ENCODE measurements around the gene CDK13. TPM values are rescaled to one million over a fixed set of nuclear protein-coding genes. Genes with fewer than 3 reads are reported as not detected.

The CDK13 gene
- total RNA-seq, 1 experiment from 2014 or later = 39.2 TPM

GRCh38 chr7:39927018-39927417 lies 23.0 kb upstream of the CDK13 start:
- no peak for DNase-seq (ENCODE audit: low spot score)
- H3K36me3 Mint-ChIP-seq = no peaks in the 10 kb centered on the region
- ChIA-PET POLR2A (no interaction called here), CTCF (no interaction called here)
- H3K4me1 Mint-ChIP-seq = peaks cover 12% of the 10 kb centered on the region
- H3K27ac Mint-ChIP-seq = no peak overlapping the region
- H3K9me3 Mint-ChIP-seq = no peaks in the 10 kb centered on the region
- no peak overlapping the region for H3K4me3 Mint-ChIP-seq
- no peaks in the 10 kb centered on the region for H3K27me3 Mint-ChIP-seq (ENCODE audit: low read depth)
- no peak for ATAC-seq
- TF ChIP-seq GRHL2 (CRISPR knock-in tag; IDR thresholded peaks at IDR 0.05; ENCODE audit: insufficient replicate concordance, severe bottlenecking) (no peak), HMGA2 (CRISPR knock-in tag; IDR thresholded peaks at IDR 0.05) (no peak), ZSCAN18 (CRISPR knock-in tag; IDR thresholded peaks at IDR 0.05) (no peak), ZNF263 (CRISPR knock-in tag; IDR thresholded peaks at IDR 0.05; ENCODE audit: low read depth) (no peak), KAT7 (CRISPR knock-in tag; IDR thresholded peaks at IDR 0.05; ENCODE audit: borderline replicate concordance) (no peak), SOX15 (CRISPR knock-in tag; IDR thresholded peaks at IDR 0.05) (no peak), CREM (CRISPR knock-in tag; IDR thresholded peaks at IDR 0.05) (no peak), ETV6 (CRISPR knock-in tag; IDR thresholded peaks at IDR 0.05) (no peak), EMX1 (CRISPR knock-in tag; IDR thresholded peaks at IDR 0.05) (no peak), NR3C1 (CRISPR knock-in tag; conservative IDR thresholded peaks at IDR 0.05; ENCODE audit: low read depth) (no peak), NFYB (CRISPR knock-in tag; conservative IDR thresholded peaks at IDR 0.05; ENCODE audit: low read depth) (no peak)
- TF ChIP-seq, protein P1, sequence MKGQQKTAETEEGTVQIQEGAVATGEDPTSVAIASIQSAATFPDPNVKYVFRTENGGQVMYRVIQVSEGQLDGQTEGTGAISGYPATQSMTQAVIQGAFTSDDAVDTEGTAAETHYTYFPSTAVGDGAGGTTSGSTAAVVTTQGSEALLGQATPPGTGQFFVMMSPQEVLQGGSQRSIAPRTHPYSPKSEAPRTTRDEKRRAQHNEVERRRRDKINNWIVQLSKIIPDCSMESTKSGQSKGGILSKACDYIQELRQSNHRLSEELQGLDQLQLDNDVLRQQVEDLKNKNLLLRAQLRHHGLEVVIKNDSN (CRISPR knock-in tag; IDR thresholded peaks at IDR 0.05) = no peak
- TF ChIP-seq, protein P2, sequence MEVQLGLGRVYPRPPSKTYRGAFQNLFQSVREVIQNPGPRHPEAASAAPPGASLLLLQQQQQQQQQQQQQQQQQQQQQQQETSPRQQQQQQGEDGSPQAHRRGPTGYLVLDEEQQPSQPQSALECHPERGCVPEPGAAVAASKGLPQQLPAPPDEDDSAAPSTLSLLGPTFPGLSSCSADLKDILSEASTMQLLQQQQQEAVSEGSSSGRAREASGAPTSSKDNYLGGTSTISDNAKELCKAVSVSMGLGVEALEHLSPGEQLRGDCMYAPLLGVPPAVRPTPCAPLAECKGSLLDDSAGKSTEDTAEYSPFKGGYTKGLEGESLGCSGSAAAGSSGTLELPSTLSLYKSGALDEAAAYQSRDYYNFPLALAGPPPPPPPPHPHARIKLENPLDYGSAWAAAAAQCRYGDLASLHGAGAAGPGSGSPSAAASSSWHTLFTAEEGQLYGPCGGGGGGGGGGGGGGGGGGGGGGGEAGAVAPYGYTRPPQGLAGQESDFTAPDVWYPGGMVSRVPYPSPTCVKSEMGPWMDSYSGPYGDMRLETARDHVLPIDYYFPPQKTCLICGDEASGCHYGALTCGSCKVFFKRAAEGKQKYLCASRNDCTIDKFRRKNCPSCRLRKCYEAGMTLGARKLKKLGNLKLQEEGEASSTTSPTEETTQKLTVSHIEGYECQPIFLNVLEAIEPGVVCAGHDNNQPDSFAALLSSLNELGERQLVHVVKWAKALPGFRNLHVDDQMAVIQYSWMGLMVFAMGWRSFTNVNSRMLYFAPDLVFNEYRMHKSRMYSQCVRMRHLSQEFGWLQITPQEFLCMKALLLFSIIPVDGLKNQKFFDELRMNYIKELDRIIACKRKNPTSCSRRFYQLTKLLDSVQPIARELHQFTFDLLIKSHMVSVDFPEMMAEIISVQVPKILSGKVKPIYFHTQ (CRISPR knock-in tag; IDR thresholded peaks at IDR 0.05) = no peak
- TF ChIP-seq, protein P3, sequence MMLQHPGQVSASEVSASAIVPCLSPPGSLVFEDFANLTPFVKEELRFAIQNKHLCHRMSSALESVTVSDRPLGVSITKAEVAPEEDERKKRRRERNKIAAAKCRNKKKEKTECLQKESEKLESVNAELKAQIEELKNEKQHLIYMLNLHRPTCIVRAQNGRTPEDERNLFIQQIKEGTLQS (CRISPR knock-in tag; conservative IDR thresholded peaks at IDR 0.05) = no peak
- TF ChIP-seq, protein P4, sequence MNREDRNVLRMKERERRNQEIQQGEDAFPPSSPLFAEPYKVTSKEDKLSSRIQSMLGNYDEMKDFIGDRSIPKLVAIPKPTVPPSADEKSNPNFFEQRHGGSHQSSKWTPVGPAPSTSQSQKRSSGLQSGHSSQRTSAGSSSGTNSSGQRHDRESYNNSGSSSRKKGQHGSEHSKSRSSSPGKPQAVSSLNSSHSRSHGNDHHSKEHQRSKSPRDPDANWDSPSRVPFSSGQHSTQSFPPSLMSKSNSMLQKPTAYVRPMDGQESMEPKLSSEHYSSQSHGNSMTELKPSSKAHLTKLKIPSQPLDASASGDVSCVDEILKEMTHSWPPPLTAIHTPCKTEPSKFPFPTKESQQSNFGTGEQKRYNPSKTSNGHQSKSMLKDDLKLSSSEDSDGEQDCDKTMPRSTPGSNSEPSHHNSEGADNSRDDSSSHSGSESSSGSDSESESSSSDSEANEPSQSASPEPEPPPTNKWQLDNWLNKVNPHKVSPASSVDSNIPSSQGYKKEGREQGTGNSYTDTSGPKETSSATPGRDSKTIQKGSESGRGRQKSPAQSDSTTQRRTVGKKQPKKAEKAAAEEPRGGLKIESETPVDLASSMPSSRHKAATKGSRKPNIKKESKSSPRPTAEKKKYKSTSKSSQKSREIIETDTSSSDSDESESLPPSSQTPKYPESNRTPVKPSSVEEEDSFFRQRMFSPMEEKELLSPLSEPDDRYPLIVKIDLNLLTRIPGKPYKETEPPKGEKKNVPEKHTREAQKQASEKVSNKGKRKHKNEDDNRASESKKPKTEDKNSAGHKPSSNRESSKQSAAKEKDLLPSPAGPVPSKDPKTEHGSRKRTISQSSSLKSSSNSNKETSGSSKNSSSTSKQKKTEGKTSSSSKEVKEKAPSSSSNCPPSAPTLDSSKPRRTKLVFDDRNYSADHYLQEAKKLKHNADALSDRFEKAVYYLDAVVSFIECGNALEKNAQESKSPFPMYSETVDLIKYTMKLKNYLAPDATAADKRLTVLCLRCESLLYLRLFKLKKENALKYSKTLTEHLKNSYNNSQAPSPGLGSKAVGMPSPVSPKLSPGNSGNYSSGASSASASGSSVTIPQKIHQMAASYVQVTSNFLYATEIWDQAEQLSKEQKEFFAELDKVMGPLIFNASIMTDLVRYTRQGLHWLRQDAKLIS (CRISPR knock-in tag; IDR thresholded peaks at IDR 0.05; ENCODE audit: borderline replicate concordance) = no peak
- TF ChIP-seq, protein P5, sequence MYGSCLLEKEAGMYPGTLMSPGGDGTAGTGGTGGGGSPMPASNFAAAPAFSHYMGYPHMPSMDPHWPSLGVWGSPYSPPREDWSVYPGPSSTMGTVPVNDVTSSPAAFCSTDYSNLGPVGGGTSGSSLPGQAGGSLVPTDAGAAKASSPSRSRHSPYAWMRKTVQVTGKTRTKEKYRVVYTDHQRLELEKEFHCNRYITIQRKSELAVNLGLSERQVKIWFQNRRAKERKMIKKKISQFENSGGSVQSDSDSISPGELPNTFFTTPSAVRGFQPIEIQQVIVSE (CRISPR knock-in tag; IDR thresholded peaks at IDR 0.05; ENCODE audit: borderline replicate concordance) = no peak

DNA sequence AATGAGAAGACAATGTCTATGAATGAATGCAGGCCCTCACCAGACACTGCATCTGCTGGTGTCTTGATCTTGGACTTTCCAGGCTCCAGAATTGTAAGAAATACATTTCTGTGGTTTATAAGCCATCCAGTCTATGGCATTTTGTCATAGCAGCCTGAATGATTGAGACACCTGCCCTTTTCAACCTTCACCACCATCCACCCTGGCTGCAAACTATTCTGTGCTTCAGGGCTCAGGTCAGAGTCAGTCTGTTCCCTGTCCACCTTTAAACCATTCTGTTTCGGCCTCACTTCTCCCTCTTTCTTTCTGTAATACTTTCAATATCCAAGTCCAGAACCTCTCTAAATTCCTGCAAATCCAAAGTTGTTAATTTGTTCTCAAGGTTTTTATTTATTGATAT lies 15.9 kb upstream of the CDK13 start:
- Mint-ChIP-seq H3K4me1 (peaks cover 2% of the 10 kb centered on the region; the same call in 1 of the 2 replicates), H3K9me3 (no peaks in the 10 kb centered on the region), H3K27ac (no peak overlapping the region), H3K27me3 (ENCODE audit: low read depth) (no peaks in the 10 kb centered on the region), H3K36me3 (no peaks in the 10 kb centered on the region), H3K4me3 (no peak overlapping the region)
- DNase-seq (ENCODE audit: low spot score) = no peak
- CTCF ChIA-PET = no interaction called here
- POLR2A ChIA-PET = no interaction called here
- ATAC-seq = no peak
- TF ChIP-seq OVOL2 (CRISPR knock-in tag; IDR thresholded peaks at IDR 0.05; ENCODE audit: borderline replicate concordance) = no peak
- no peak for TF ChIP-seq HMGXB4 (CRISPR knock-in tag; IDR thresholded peaks at IDR 0.05)
- TF ChIP-seq, protein P6, sequence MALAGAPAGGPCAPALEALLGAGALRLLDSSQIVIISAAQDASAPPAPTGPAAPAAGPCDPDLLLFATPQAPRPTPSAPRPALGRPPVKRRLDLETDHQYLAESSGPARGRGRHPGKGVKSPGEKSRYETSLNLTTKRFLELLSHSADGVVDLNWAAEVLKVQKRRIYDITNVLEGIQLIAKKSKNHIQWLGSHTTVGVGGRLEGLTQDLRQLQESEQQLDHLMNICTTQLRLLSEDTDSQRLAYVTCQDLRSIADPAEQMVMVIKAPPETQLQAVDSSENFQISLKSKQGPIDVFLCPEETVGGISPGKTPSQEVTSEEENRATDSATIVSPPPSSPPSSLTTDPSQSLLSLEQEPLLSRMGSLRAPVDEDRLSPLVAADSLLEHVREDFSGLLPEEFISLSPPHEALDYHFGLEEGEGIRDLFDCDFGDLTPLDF (CRISPR knock-in tag; IDR thresholded peaks at IDR 0.05) = no peak
- TF ChIP-seq STAT6 (CRISPR knock-in tag; conservative IDR thresholded peaks at IDR 0.05; ENCODE audit: low read depth) = no peak

All from WTC11 (cell line).